ENCODE data around the gene CD109. TPM values are rescaled to one million over a fixed set of nuclear protein-coding genes. Genes with fewer than 3 reads are reported as not detected.
"Not testable (repeated sequence)": the region's sequence is repeated elsewhere in the genome, so short reads cannot be mapped to it uniquely, and the experiment has no call there.

Gene CD109
- total RNA-seq, 1 donor from 2014 or later: 3.8 TPM

DNA sequence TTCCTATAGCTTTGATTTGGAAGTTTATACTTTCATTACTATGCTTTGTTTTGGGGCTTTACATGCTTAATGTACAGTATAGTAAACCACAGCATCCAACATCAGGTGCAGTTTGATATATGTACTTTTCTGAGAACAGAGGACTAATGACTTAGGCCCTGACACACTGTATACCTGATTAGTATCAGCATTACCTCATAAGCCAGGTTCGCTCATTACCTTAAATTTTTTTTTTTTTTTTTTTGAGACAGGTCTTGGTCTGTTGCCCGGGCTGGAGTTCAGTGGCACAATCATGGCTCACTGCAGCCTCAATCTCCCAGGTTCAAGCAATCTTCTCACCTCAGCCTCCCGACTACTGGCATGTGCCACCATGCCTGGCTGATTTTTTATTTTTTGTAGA lies 28.4 kb downstream of the CD109 start:
- Mint-ChIP-seq H3K27me3 (ENCODE audit: low read depth) (no peaks in the 10 kb centered on the region), H3K36me3 (no peaks in the 10 kb centered on the region), H3K4me3 (no peak overlapping the region), H3K4me1 (peaks cover 13% of the 10 kb centered on the region), H3K27ac (no peak overlapping the region), H3K9me3 (no peaks in the 10 kb centered on the region)
- TF ChIP-seq, protein P1, sequence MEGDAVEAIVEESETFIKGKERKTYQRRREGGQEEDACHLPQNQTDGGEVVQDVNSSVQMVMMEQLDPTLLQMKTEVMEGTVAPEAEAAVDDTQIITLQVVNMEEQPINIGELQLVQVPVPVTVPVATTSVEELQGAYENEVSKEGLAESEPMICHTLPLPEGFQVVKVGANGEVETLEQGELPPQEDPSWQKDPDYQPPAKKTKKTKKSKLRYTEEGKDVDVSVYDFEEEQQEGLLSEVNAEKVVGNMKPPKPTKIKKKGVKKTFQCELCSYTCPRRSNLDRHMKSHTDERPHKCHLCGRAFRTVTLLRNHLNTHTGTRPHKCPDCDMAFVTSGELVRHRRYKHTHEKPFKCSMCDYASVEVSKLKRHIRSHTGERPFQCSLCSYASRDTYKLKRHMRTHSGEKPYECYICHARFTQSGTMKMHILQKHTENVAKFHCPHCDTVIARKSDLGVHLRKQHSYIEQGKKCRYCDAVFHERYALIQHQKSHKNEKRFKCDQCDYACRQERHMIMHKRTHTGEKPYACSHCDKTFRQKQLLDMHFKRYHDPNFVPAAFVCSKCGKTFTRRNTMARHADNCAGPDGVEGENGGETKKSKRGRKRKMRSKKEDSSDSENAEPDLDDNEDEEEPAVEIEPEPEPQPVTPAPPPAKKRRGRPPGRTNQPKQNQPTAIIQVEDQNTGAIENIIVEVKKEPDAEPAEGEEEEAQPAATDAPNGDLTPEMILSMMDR (IDR thresholded peaks at IDR 0.05; ENCODE audit: unreplicated experiment): no peak
- no peak for DNase-seq (ENCODE audit: low spot score in 2 of 2, unreplicated experiment in 2 of 2)

DNA sequence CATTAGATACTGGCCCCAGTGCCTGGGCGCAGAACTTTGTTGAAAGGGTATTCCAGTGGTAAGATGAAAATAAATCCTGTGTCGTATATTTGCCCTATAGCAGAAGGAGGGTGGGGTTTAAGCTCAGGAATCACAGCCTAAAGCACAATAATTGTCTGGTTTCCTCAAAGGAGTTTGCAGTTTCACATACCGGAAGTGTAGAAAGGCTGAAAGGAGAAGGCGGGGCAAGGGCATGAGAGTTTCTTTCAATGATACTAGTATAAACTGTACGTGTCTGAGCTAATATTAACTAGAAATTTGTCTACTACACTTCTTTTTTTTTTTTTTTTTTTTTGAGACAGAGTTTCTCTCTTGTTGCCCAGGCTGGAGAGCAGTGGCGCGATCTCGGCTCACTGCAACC lies 29.2 kb downstream of the CD109 start:
- H3K4me3 Mint-ChIP-seq; H3K36me3 Mint-ChIP-seq; H3K27me3 Mint-ChIP-seq (ENCODE audit: low read depth); H3K9me3 Mint-ChIP-seq; DNase-seq (ENCODE audit: low spot score in 2 of 2, unreplicated experiment in 2 of 2): not testable (repeated sequence)
- H3K27ac Mint-ChIP-seq: peak overlapping the region; percentile 23
- H3K4me1 Mint-ChIP-seq: peaks cover 18% of the 10 kb centered on the region

DNA sequence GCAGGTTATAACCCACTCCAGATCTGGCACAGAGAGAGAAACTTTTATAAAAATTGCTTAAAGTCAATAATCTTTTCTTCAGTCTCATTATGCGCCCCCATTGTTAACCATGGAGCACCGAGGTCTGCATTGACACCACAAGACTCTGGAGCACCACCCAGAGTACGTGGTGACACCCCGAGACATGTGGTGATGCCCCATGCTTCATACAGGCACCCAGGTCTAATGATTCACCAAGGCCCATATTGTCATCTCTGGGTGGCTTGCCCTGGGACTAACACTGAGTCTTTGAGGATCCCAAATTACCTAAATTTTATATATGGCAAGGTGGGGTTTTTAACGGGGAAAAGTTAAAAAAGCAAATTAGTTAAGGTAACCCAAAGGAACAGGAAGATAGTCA lies 31.1 kb downstream of the CD109 start:
- Mint-ChIP-seq H3K36me3 (no peaks in the 10 kb centered on the region), H3K4me1 (peaks cover 23% of the 10 kb centered on the region), H3K9me3 (no peaks in the 10 kb centered on the region), H3K27ac (no peak overlapping the region), H3K4me3 (no peak overlapping the region), H3K27me3 (ENCODE audit: low read depth) (no peaks in the 10 kb centered on the region)
- no peak for DNase-seq (ENCODE audit: low spot score in 2 of 2, unreplicated experiment in 2 of 2)
- TF ChIP-seq, protein P1 (IDR thresholded peaks at IDR 0.05; ENCODE audit: unreplicated experiment): no peak

DNA sequence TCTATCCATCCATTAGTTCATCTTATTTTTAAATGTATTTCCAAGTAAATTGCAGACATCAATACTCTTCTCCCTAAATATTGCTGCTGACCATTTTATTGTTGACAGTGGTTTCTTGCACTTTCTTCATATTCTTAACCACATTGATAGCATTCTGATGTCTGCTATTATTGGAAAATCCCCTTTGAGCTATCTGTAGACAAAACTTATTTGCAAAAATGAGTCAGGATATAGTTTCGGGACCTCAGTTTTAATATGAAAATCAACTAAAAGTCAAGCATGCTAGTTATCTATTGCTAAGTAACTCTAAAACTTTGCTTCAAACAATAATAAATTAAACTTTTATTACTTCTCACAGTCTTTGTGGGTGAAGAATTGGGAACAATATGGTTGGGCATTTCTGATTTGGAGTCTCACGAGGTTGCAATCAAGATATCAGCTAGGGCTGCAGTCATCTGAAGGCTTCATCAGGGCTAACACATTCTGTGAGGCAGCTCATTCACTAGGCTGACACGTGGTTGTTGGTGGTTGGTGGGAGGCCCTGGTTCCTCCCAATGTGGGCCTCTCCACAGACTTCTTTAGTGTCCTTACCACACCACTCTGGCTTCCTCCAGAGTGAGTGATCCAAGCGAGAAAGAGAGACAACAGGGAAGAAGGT lies 32.7 kb downstream of the CD109 start:
- TF ChIP-seq, protein P1 (IDR thresholded peaks at IDR 0.05; ENCODE audit: unreplicated experiment): no peak
- Mint-ChIP-seq H3K36me3 (no peaks in the 10 kb centered on the region), H3K9me3 (no peaks in the 10 kb centered on the region), H3K27me3 (ENCODE audit: low read depth) (no peaks in the 10 kb centered on the region), H3K4me3 (no peak overlapping the region), H3K27ac (no peak overlapping the region), H3K4me1 (peaks cover 13% of the 10 kb centered on the region)
- no peak for DNase-seq (ENCODE audit: low spot score in 2 of 2, unreplicated experiment in 2 of 2)

DNA sequence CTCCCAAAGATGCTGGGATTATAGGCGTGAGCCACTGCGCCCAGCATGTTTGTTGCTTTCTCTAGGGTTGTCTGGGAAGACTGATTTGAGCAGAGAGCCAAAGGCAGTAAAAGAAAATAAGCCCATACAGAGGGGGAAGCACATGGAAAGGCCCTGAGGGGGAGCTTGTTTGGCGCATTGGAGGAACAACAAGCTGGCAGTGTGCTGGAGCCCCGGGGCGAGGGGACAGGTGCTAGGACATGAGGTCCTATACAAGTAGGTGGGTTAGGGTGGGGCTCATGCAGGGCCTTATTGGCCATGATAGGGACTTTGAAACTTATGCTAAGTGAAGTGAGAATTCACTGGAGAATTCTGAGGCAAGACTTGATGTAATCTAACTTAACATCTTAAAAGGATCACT lies 35.3 kb downstream of the CD109 start:
- Mint-ChIP-seq H3K9me3 (no peaks in the 10 kb centered on the region), H3K27ac (no peak overlapping the region), H3K4me1 (peaks cover 10% of the 10 kb centered on the region), H3K27me3 (ENCODE audit: low read depth) (no peaks in the 10 kb centered on the region), H3K4me3 (no peak overlapping the region), H3K36me3 (no peaks in the 10 kb centered on the region)
- no peak for DNase-seq (ENCODE audit: low spot score in 2 of 2, unreplicated experiment in 2 of 2)
- TF ChIP-seq, protein P1 (IDR thresholded peaks at IDR 0.05; ENCODE audit: unreplicated experiment): no peak

DNA sequence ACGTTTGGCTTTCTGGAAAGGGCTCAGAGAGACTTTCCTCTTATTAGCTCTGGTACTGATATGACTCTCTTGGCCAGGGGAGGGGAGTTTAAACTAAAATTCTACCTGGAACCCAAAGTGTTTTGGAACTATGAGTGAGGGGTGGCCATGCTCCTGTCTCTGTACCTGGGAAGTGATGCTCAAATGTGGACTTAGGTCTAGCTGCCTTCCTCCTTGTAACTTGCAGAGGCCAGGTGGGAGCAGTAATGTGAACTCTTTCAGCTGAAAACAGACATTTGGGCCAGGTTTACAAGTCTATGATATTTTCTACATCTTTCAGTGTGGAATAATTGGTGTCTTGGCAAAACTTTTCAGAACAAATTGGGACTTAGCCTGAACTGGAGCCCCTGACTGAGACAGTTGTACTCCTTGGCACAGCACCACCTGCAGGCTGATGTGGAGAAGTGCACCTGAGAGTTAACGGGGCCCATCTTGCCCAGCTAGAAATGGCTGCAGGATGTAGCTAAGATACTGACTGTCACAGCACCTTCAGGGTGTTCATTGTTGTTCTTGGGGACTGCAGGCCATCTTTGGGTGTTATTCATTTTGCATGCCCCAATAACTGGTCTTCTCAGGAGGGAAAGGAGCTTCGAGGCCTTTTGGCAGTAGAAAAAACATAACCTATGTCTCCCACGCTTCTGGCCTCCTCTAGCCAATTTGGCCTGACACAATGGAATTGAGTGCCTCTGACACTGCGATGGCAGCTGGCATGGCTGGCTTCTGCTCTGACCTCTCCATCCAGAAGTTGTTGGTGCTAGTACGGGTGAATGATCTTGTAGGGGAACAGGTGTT lies 37.1 kb downstream of the CD109 start:
- Mint-ChIP-seq H3K4me3 (no peak overlapping the region), H3K36me3 (no peaks in the 10 kb centered on the region), H3K4me1 (peaks cover 18% of the 10 kb centered on the region), H3K27ac (no peak overlapping the region), H3K9me3 (no peaks in the 10 kb centered on the region), H3K27me3 (ENCODE audit: low read depth) (no peaks in the 10 kb centered on the region)
- DNase-seq (ENCODE audit: low spot score in 2 of 2, unreplicated experiment in 2 of 2): peak; percentile 43 to 74
- TF ChIP-seq, protein P1 (IDR thresholded peaks at IDR 0.05; ENCODE audit: unreplicated experiment): peak; percentile 86

Data from mesothelial cell of epicardium (in vitro differentiated cells).